HUDEP-2 (cell line): ENCODE results near the gene POLR2A.
A peak's percentile ranks its signal among the peaks of the same experiment; 100 is the strongest.
"Not testable (repeated sequence)": the region's sequence is repeated elsewhere in the genome, so short reads cannot be mapped to it uniquely, and the experiment has no call there.

Experiments
- DNase-seq, 76 experiments: peaks; one replicate each; lab custom pipeline; 2025; ENCODE audit not compliant: unreplicated experiment in 76 of 76; lab: John Stamatoyannopoulos, UW

Gene POLR2A

GRCh38 chr17:7477392-7478275, 6.5 kb upstream of the POLR2A start:
- DNase-seq: peak in 19 of 76 experiments; percentile 7 to 49 (median 29)

- DNase-seq: peak in 42 of 76 experiments; percentile 16 to 61 (median 37)
Observed at GRCh38 chr17:7478276-7479212, 5.6 kb upstream of the POLR2A start.

GRCh38 chr17:7479213-7480088, 4.7 kb upstream of the POLR2A start, which contains the start of gene ZBTB4:
Gene ZBTB4 (minus strand): TSS chr17:7479631. CDS start chr17:7466801, 12,830 bp downstream.
- DNase-seq: peak in 22 of 76 experiments; percentile 3 to 47 (median 21)

- no peak for DNase-seq
Observed at GRCh38 chr17:7480089-7480384, 4.1 kb upstream of the POLR2A start.

- not testable (repeated sequence) for DNase-seq
Observed at GRCh38 chr17:7481275-7481674, 2.9 kb upstream of the POLR2A start, which contains the start of gene SLC35G6. Gene SLC35G6 (plus strand): TSS chr17:7481446. CDS start chr17:7481517, 71 bp downstream.

- peak in 40 of 76 experiments; percentile 12 to 69 (median 42) for DNase-seq
Observed at GRCh38 chr17:7481842-7482741, 2.1 kb upstream of the POLR2A start.

GRCh38 chr17:7482742-7483088, 1.5 kb upstream of the POLR2A start:
- DNase-seq: peak in 3 of 76 experiments; percentile 5 to 13 (median 8)

GRCh38 chr17:7483255-7484066, 705 bp upstream of the POLR2A start:
- peak in 74 of 76 experiments; percentile 37 to 99 (median 90) for DNase-seq

GRCh38 chr17:7484919-7485377, 782 bp downstream of the POLR2A start:
- peak in 1 of 76 experiments; percentile 40 for DNase-seq

- DNase-seq: peak in 1 of 76 experiments; percentile 3
Observed at GRCh38 chr17:7486181-7486580, 2.0 kb downstream of the POLR2A start.

- DNase-seq: no peak
Observed at GRCh38 chr17:7490144-7490543, 6.0 kb downstream of the POLR2A start.

GRCh38 chr17:7491583-7491982, 7.4 kb downstream of the POLR2A start:
- DNase-seq: no peak

- DNase-seq: no peak
Observed at GRCh38 chr17:7493941-7494340, 9.8 kb downstream of the POLR2A start.

- no peak for DNase-seq
Observed at GRCh38 chr17:7495906-7496434, 11.8 kb downstream of the POLR2A start.

- DNase-seq: no peak
Observed at GRCh38 chr17:7496470-7497183, 12.5 kb downstream of the POLR2A start.

- DNase-seq: no peak
Observed at GRCh38 chr17:7497228-7497627, 13.1 kb downstream of the POLR2A start.

GRCh38 chr17:7497636-7498035, 13.5 kb downstream of the POLR2A start:
- no peak for DNase-seq
